IPS-NIHi7 (cell line): ENCODE data around the gene DHFR.
A peak's percentile ranks its signal among the peaks of the same experiment; 100 is the strongest.
"Not testable (repeated sequence)": the region's sequence is repeated elsewhere in the genome, so short reads cannot be mapped to it uniquely, and the experiment has no call there.

Experiments
- DNase-seq: peaks from one replicate; pipeline ENCODE4 v3.0.0; 2012; ENCODE audit warnings: mixed read lengths; ENCODE audit errors: extremely low spot score

DHFR gene

GRCh38 chr5:80654391-80655230 lies at the start of gene DHFR, which contains the start of gene MSH3:
Gene DHFR (minus strand): TSS chr5:80654983. CDS start chr5:80654489, 494 bp downstream.
Gene MSH3 (plus strand): TSS chr5:80654652. CDS start chr5:80654728, 76 bp downstream.
- peak; percentile 97 for DNase-seq

GRCh38 chr5:80704221-80704620 lies 49.4 kb upstream of the DHFR start:
- no peak for DNase-seq

- DNase-seq, result no peak
Observed at GRCh38 chr5:80703747-80704146, 49.0 kb upstream of the DHFR start.

- DNase-seq, result no peak
Observed at GRCh38 chr5:80703291-80703690, 48.5 kb upstream of the DHFR start.

GRCh38 chr5:80701597-80701996 lies 46.8 kb upstream of the DHFR start:
- no peak for DNase-seq

- no peak for DNase-seq
Observed at GRCh38 chr5:80698369-80698768, 43.6 kb upstream of the DHFR start.

- DNase-seq, result no peak
Observed at GRCh38 chr5:80697100-80697499, 42.3 kb upstream of the DHFR start.

- no peak for DNase-seq
Observed at GRCh38 chr5:80696450-80696849, 41.7 kb upstream of the DHFR start.

- no peak for DNase-seq
Observed at GRCh38 chr5:80695666-80696065, 40.9 kb upstream of the DHFR start.

GRCh38 chr5:80689627-80690026 lies 34.8 kb upstream of the DHFR start:
- no peak for DNase-seq

GRCh38 chr5:80688648-80689420 lies 34.1 kb upstream of the DHFR start:
- no peak for DNase-seq

GRCh38 chr5:80686757-80687156 lies 32.0 kb upstream of the DHFR start:
- no peak for DNase-seq

GRCh38 chr5:80676706-80677105 lies 21.9 kb upstream of the DHFR start:
- no peak for DNase-seq

- peak; percentile 64 for DNase-seq
Observed at GRCh38 chr5:80672140-80672736, 17.5 kb upstream of the DHFR start.

- no peak for DNase-seq
Observed at GRCh38 chr5:80668016-80668969, 13.5 kb upstream of the DHFR start.

- DNase-seq, result no peak
Observed at GRCh38 chr5:80667384-80667783, 12.6 kb upstream of the DHFR start.

GRCh38 chr5:80665057-80665456 lies 10.3 kb upstream of the DHFR start:
- no peak for DNase-seq

GRCh38 chr5:80662108-80662507 lies 7.3 kb upstream of the DHFR start:
- no peak for DNase-seq

- not testable (repeated sequence) for DNase-seq
Observed at GRCh38 chr5:80660661-80661060, 5.9 kb upstream of the DHFR start.

- no peak for DNase-seq
Observed at GRCh38 chr5:80659106-80659505, 4.3 kb upstream of the DHFR start.

GRCh38 chr5:80656425-80656824 lies 1.6 kb upstream of the DHFR start:
- DNase-seq, result no peak
